GM23248 (cell line): ENCODE data around the gene NCOA5. TPM values are rescaled to one million over a fixed set of nuclear protein-coding genes. Genes with fewer than 3 reads are reported as not detected.

ENCODE experiments used
- DNase-seq: peaks from one replicate; pipeline ENCODE4 v3.0.0-alpha.2; 2015
- H2AFZ ChIP-seq: fragments of 200-600 bp; sonication (generic); 2 replicates; pipeline ENCODE4 v1.6.1; 2016; ENCODE audit warnings: antibody characterized with exemption
- H3F3A ChIP-seq: fragments of 200-600 bp; sonication (generic); 2 replicates; pipeline ENCODE4 v1.6.1; 2016; ENCODE audit warnings: mild to moderate bottlenecking, antibody characterized with exemption, mixed run types; ENCODE audit not compliant: insufficient read depth
- H3K27ac ChIP-seq: fragments of 200-600 bp; sonication (generic); 2 replicates; pipeline ENCODE4 v1.5.1; 2016; ENCODE audit warnings: mild to moderate bottlenecking
- H3K27me3 ChIP-seq: fragments of 200-600 bp; sonication (generic); replicated peaks from 2 replicates; pipeline ENCODE4 v1.6.1; 2016; ENCODE audit warnings: mild to moderate bottlenecking; ENCODE audit not compliant: insufficient read depth
- H3K36me3 ChIP-seq: fragments of 200-600 bp; sonication (generic); 2 replicates; pipeline ENCODE4 v1.6.1; 2016; ENCODE audit warnings: low read depth, mild to moderate bottlenecking
- H3K4me1 ChIP-seq: fragments of 200-600 bp; sonication (generic); 2 replicates; pipeline ENCODE4 v1.6.1; 2016; ENCODE audit warnings: mild to moderate bottlenecking; ENCODE audit not compliant: insufficient read depth
- H3K4me2 ChIP-seq: fragments of 200-600 bp; sonication (generic); one replicate; pipeline ENCODE4 v1.6.1; 2016; ENCODE audit warnings: mild to moderate bottlenecking; ENCODE audit not compliant: unreplicated experiment
- H3K4me3 ChIP-seq: fragments of 200-600 bp; sonication (generic); 2 replicates; pipeline ENCODE4 v1.5.1; 2016; ENCODE audit warnings: mild to moderate bottlenecking
- H3K79me2 ChIP-seq: fragments of 200-600 bp; sonication (generic); 2 replicates; pipeline ENCODE4 v1.6.1; 2016; ENCODE audit warnings: mild to moderate bottlenecking; ENCODE audit not compliant: insufficient read depth
- H3K9ac ChIP-seq: fragments of 200-600 bp; sonication (generic); 2 replicates; pipeline ENCODE4 v1.6.1; 2016; ENCODE audit warnings: mild to moderate bottlenecking
- H3K9me2 ChIP-seq: fragments of 200-600 bp; sonication (generic); 2 replicates; pipeline ENCODE4 v1.6.1; 2016; ENCODE audit warnings: mixed run types, mild to moderate bottlenecking, moderate library complexity; ENCODE audit not compliant: insufficient read depth
- H3K9me3 ChIP-seq: fragments of 200-600 bp; sonication (generic); one replicate; pipeline ENCODE4 v1.6.1; 2017; ENCODE audit warnings: low read depth
- H4K20me1 ChIP-seq: fragments of 200-600 bp; sonication (generic); 2 replicates; pipeline ENCODE4 v1.6.0; 2016; ENCODE audit not compliant: insufficient read depth
- EZH2 ChIP-seq: fragments of 200-600 bp; sonication (generic); IDR thresholded peaks from 2 replicates; pipeline ENCODE4 v1.6.1; 2018; ENCODE audit warnings: antibody characterized with exemption, mild to moderate bottlenecking; ENCODE audit not compliant: insufficient read depth, poor library complexity, severe bottlenecking
- EZH2phosphoT487 ChIP-seq: fragments of 200-600 bp; sonication (generic); IDR thresholded peaks from 2 replicates; pipeline ENCODE4 v1.6.1; 2018; ENCODE audit warnings: antibody characterized with exemption, moderate library complexity, mild to moderate bottlenecking, low read depth; ENCODE audit not compliant: insufficient read depth
- WGBS, 2 experiments: methylation state at CpG; one replicate each; pipeline ENCODE4 v1.1.6; 2015 to 2017; ENCODE audit warnings: low lambda C conversion rate in 2 of 2, low coverage in 1 of 2; ENCODE audit errors: missing lambda C conversion rate in 2 of 2; 5-methylcytosine and 5-hydroxymethylcytosine counted together
- in situ Hi-C: fragments of 300-500 bp; cut with MboI; formaldehyde crosslinking; loops from 2 replicates; pipeline ENCODE4 v1.15.0; 2020
- polyA plus RNA-seq: library from polyadenylated mRNA; unstranded; fragments of >200 nt; fragmentation: Nextera tagmentation; extraction: Ambion mirVana; gene quantifications from 2 replicates; pipeline ENCODE4 v1.2.1, GENCODE V29; 2016
- total RNA-seq: library from RNA; depleted of rRNA; stranded (reverse); fragments of >200 nt; shearing (Covaris generic); gene quantifications from 2 replicates; pipeline ENCODE4 v1.2.3, GENCODE V29; 2014

Gene NCOA5
- total and polyA plus RNA-seq, 2 experiments from 2014 or later: 15.3 to 20.4 TPM

DNA sequence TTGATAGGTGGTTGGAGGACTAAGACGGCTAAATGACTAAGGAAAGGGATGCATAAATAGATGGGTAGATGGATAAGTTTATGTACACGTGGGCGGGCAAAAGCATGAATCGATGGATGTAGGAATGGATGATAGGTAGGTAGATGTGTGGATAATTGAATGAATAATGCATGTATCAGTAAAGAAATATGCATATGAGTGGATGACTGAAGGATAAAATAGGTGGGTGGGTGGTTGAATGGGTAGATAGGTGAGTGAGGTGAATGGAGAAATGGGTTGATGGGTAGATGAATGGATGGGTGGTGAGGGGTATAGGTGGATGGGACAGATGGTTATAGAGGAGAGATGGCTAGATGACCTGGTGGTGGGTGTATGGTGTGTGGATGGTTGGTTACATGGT lies 40.6 kb downstream of the NCOA5 start:
- 54 to 62% methylated on average over 4 of the region's 4 CpGs for whole genome bisulfite sequencing, 2 experiments
- H3K27me3 ChIP-seq: peaks cover 8% of the 10 kb centered on the region
- in situ Hi-C loops: no loop called here
- no peaks in the 10 kb centered on the region for H3K9me3 ChIP-seq
- H3K4me1 ChIP-seq: no peaks in the 10 kb centered on the region
- H3K79me2 ChIP-seq: no peaks in the 10 kb centered on the region
- no peak overlapping the region for H2AFZ ChIP-seq
- TF ChIP-seq EZH2 (no peak), EZH2phosphoT487 (no peak)
- H3K4me2 ChIP-seq: no peak overlapping the region
- no peak overlapping the region for H3K4me3 ChIP-seq
- no peak for DNase-seq
- H3K9ac ChIP-seq: no peak overlapping the region
- H3K27ac ChIP-seq: no peak overlapping the region
- no peaks in the 10 kb centered on the region for H3F3A ChIP-seq
- no peaks in the 10 kb centered on the region for H4K20me1 ChIP-seq
- H3K9me2 ChIP-seq: no peaks in the 10 kb centered on the region
- no peaks in the 10 kb centered on the region for H3K36me3 ChIP-seq

DNA sequence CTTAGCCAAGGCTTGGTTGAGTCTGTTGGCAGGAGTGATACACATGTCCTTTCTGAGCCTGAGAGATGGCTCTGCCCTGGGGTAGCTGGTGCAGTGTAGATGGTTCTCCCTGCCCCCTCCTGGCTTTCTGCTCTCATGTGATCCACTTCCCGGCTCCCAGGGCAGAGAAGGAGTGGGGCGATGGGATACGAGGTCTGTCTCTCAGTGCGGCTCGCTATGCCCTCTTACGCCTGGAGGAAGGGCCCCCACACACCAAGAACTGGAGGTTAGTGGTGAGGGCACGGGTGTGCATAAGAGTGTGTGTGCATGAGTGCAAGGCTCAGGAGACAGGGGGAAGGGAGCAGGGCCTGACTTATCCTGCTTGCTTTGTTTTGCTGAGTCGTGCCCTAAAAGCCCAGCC lies 41.9 kb downstream of the NCOA5 start:
- Histone ChIP-seq H3K4me1 (no peaks in the 10 kb centered on the region), H3K27ac (no peak overlapping the region), H3K4me3 (no peak overlapping the region), H3K36me3 (no peaks in the 10 kb centered on the region), H3K9me2 (no peaks in the 10 kb centered on the region), H3K4me2 (no peak overlapping the region), H3F3A (no peaks in the 10 kb centered on the region), H3K9ac (no peak overlapping the region), H4K20me1 (no peaks in the 10 kb centered on the region), H3K79me2 (no peaks in the 10 kb centered on the region), H3K27me3 (peaks cover 8% of the 10 kb centered on the region), H3K9me3 (no peaks in the 10 kb centered on the region), H2AFZ (no peak overlapping the region)
- in situ Hi-C loops: no loop called here
- TF ChIP-seq EZH2phosphoT487: no peak
- no peak for TF ChIP-seq EZH2
- 46 to 52% methylated on average over 8 of the region's 8 CpGs for WGBS, 2 experiments
- DNase-seq: no peak

DNA sequence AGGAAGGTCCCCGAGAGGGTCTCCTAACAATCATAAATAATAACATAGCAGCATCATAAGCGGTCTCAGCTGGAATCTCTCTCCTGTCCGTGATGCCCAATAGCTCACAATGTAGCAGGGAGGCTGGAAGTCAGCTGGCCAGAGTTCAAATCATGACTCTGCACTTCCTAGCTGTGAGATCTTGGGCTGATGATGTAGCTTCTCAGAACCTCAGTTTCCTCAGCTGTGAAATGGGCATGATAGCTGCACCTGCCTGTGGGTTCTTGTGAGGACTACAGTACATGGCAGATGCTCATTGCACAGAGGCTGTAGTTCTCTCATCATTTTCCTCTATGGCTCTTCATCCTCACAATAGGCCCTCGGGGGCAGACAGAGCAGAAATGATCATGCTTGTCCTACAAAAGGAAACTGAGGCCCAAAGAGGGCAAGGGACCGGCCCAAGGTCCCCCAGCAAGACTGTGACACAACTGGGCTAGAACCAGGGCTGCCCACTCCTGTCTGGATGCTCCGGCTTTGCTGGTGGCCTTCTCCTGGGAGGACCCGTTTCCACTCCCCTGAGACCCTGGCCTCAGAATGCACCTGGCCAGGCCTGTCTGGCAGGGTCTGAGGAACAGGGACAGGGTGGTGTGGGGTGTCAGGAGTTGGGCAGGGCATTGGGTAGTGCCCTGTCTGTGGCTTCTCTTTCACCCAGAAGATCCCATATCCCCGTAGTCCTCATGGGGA lies 43.0 kb downstream of the NCOA5 start:
- H3K27me3 ChIP-seq: peaks cover 8% of the 10 kb centered on the region
- no peaks in the 10 kb centered on the region for H3F3A ChIP-seq
- no peak overlapping the region for H2AFZ ChIP-seq
- TF ChIP-seq EZH2phosphoT487 (no peak), EZH2 (no peak)
- DNase-seq: no peak
- H3K9me2 ChIP-seq: no peaks in the 10 kb centered on the region
- no peak overlapping the region for H3K9ac ChIP-seq
- in situ Hi-C loops: no loop called here
- no peaks in the 10 kb centered on the region for H3K9me3 ChIP-seq
- no peaks in the 10 kb centered on the region for H4K20me1 ChIP-seq
- no peak overlapping the region for H3K27ac ChIP-seq
- H3K79me2 ChIP-seq: no peaks in the 10 kb centered on the region
- no peaks in the 10 kb centered on the region for H3K36me3 ChIP-seq
- H3K4me3 ChIP-seq: no peak overlapping the region
- WGBS, 2 experiments: 36% methylated on average over 8 of the region's 8 CpGs
- no peak overlapping the region for H3K4me2 ChIP-seq
- no peaks in the 10 kb centered on the region for H3K4me1 ChIP-seq

DNA sequence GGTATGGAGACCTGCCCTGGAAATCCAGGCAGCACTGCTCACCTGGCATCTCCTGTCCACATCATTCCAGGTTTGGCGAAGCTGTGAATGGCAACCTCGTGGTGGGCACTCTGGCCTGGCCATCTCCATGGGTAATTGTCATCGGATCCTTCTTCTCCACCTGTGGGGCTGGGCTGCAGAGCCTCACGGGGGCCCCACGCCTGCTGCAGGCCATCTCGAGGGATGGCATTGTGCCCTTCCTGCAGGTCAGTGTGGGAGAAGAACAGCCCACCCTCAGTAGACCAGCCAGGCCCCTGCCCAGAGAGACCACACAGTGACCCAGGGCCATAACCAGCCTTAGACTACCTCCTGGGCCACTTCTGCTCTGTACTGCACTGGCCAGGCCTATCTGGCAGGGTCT lies 44.9 kb downstream of the NCOA5 start:
- H3K27me3 ChIP-seq: peaks cover 8% of the 10 kb centered on the region
- no peak for DNase-seq
- H3K79me2 ChIP-seq: no peaks in the 10 kb centered on the region
- 24 to 27% methylated on average over 6 of the region's 6 CpGs for WGBS, 2 experiments
- H3K9ac ChIP-seq: no peak overlapping the region
- H2AFZ ChIP-seq: no peak overlapping the region
- H3K4me1 ChIP-seq: no peaks in the 10 kb centered on the region
- no peaks in the 10 kb centered on the region for H3K36me3 ChIP-seq
- H4K20me1 ChIP-seq: no peaks in the 10 kb centered on the region
- no peak overlapping the region for H3K27ac ChIP-seq
- H3K9me3 ChIP-seq: no peaks in the 10 kb centered on the region
- H3K9me2 ChIP-seq: no peaks in the 10 kb centered on the region
- no peak overlapping the region for H3K4me2 ChIP-seq
- TF ChIP-seq EZH2 (no peak), EZH2phosphoT487 (no peak)
- in situ Hi-C loops: no loop called here
- no peak overlapping the region for H3K4me3 ChIP-seq
- H3F3A ChIP-seq: no peaks in the 10 kb centered on the region
